Endothelial cell of umbilical vein (primary cell): ENCODE measurements around the gene THOP1.

ENCODE experiments used
- CTCF ChIP-seq, 2 donors: IDR thresholded peaks; 1 replicate in 1 of 2; 2 replicates in 1 of 2; pipeline ENCODE4 v1.5.1; 2011; ENCODE audit warnings: low read length in 2 of 2, mild to moderate bottlenecking in 2 of 2, moderate library complexity in 2 of 2, control low read depth in 1 of 2, inconsistent platforms in 1 of 2, low read depth in 1 of 2; ENCODE audit not compliant: insufficient read depth in 1 of 2; ENCODE audit errors: extremely low read depth in 1 of 2
- EZH2 ChIP-seq: IDR thresholded peaks from 2 replicates; pipeline ENCODE4 v1.6.1; 2012; ENCODE audit warnings: borderline replicate concordance, low read depth, mild to moderate bottlenecking, moderate library complexity, low read length, inconsistent platforms; ENCODE audit not compliant: severe bottlenecking
- FOS ChIP-seq: IDR thresholded peaks from 2 replicates; pipeline ENCODE4 v1.6.1; 2011; ENCODE audit warnings: mild to moderate bottlenecking, low read length, moderate library complexity, borderline replicate concordance; ENCODE audit not compliant: insufficient read depth
- MAX ChIP-seq: IDR thresholded peaks from 2 replicates; pipeline ENCODE4 v1.6.1; 2011; ENCODE audit not compliant: insufficient read depth, insufficient read length
- POLR2A ChIP-seq: IDR thresholded peaks from 2 replicates; pipeline ENCODE4 v1.6.1; 2012; ENCODE audit warnings: low read depth, mild to moderate bottlenecking, control low read depth, low read length

GRCh38 chr19:2783781-2784145, 1.5 kb upstream of the THOP1 start:
- no peak for TF ChIP-seq CTCF (IDR thresholded peaks at IDR 0.05; ENCODE audit: extremely low read depth in 1 of 2, insufficient read depth in 1 of 2, low read depth in 1 of 2, low read length in 2 of 2)
- no peak for TF ChIP-seq POLR2A
- TF ChIP-seq EZH2 = no peak
- TF ChIP-seq MAX = no peak
- TF ChIP-seq FOS = no peak
